MM.1S (cell line): Measurements from ENCODE around the gene ALG2.

ENCODE experiments used
- DNase-seq: peaks from one replicate; pipeline ENCODE4 v3.0.0-alpha.2; 2015
- H2AFZ ChIP-seq: fragments of 300-600 bp; sonication (generic); 2 replicates; pipeline ENCODE4 v1.6.0; 2016; ENCODE audit warnings: antibody characterized with exemption, low read length
- H3F3A ChIP-seq: fragments of 300-600 bp; sonication (generic); 2 replicates; pipeline ENCODE4 v1.6.1; 2016; ENCODE audit warnings: mild to moderate bottlenecking, antibody characterized with exemption, low read length, moderate library complexity, mixed read lengths; ENCODE audit not compliant: insufficient read depth
- H3K27ac ChIP-seq: fragments of 300-600 bp; sonication (generic); 2 replicates; pipeline ENCODE4 v1.5.1; 2016; ENCODE audit warnings: mild to moderate bottlenecking, low read length
- H3K27me3 ChIP-seq: fragments of 300-600 bp; sonication (generic); replicated peaks from 2 replicates; pipeline ENCODE4 v1.6.0; 2016; ENCODE audit warnings: low read length; ENCODE audit not compliant: insufficient read depth
- H3K36me3 ChIP-seq: fragments of 300-600 bp; sonication (generic); replicated peaks from 2 replicates; pipeline ENCODE4 v1.6.1; 2016; ENCODE audit warnings: mild to moderate bottlenecking, low read length, mixed read lengths; ENCODE audit not compliant: insufficient read depth
- H3K4me1 ChIP-seq: fragments of 300-600 bp; sonication (generic); 2 replicates; pipeline ENCODE4 v1.6.1; 2016; ENCODE audit warnings: low read length, mixed read lengths
- H3K4me2 ChIP-seq: fragments of 300-600 bp; sonication (generic); 2 replicates; pipeline ENCODE4 v1.6.0; 2016; ENCODE audit warnings: low read depth, low read length
- H3K4me3 ChIP-seq: fragments of 300-600 bp; sonication (generic); 2 replicates; pipeline ENCODE4 v1.5.1; 2016; ENCODE audit warnings: low read length, mixed read lengths
- H3K79me2 ChIP-seq: fragments of 300-600 bp; sonication (generic); 2 replicates; pipeline ENCODE4 v1.6.1; 2016; ENCODE audit warnings: mixed run types, low read length, mixed read lengths
- H3K9ac ChIP-seq: fragments of 300-600 bp; sonication (generic); 2 replicates; pipeline ENCODE4 v1.6.1; 2016; ENCODE audit warnings: low read length, mixed read lengths
- H3K9me2 ChIP-seq: fragments of 300-600 bp; sonication (generic); replicated peaks from 2 replicates; pipeline ENCODE4 v1.6.1; 2016; ENCODE audit warnings: mild to moderate bottlenecking, low read length, mixed read lengths; ENCODE audit not compliant: insufficient read depth
- H3K9me3 ChIP-seq: fragments of 300-600 bp; sonication (generic); replicated peaks from 2 replicates; pipeline ENCODE4 v1.6.1; 2016; ENCODE audit warnings: mild to moderate bottlenecking, low read length, mixed read lengths; ENCODE audit not compliant: insufficient read depth
- H4K20me1 ChIP-seq: fragments of 300-600 bp; sonication (generic); 2 replicates; pipeline ENCODE4 v1.6.1; 2016; ENCODE audit warnings: mild to moderate bottlenecking, low read length, moderate library complexity, mixed read lengths; ENCODE audit not compliant: insufficient read depth
- CTCF ChIP-seq: fragments of 300-600 bp; sonication (generic); IDR thresholded peaks from 2 replicates; pipeline ENCODE4 v1.5.1; 2016; ENCODE audit warnings: antibody characterized with exemption, low read length, mixed read lengths
- EZH2 ChIP-seq: fragments of 300-600 bp; sonication (generic); optimal IDR thresholded peaks from 2 replicates; pipeline ENCODE3; 2017; ENCODE audit warnings: low read depth, mild to moderate bottlenecking, antibody characterized with exemption, low read length, mixed read lengths
- EZH2phosphoT487 ChIP-seq: fragments of 300-600 bp; sonication (generic); IDR thresholded peaks from 2 replicates; pipeline ENCODE4 v1.6.1; 2018; ENCODE audit warnings: antibody characterized with exemption, low read length

Gene ALG2

DNA sequence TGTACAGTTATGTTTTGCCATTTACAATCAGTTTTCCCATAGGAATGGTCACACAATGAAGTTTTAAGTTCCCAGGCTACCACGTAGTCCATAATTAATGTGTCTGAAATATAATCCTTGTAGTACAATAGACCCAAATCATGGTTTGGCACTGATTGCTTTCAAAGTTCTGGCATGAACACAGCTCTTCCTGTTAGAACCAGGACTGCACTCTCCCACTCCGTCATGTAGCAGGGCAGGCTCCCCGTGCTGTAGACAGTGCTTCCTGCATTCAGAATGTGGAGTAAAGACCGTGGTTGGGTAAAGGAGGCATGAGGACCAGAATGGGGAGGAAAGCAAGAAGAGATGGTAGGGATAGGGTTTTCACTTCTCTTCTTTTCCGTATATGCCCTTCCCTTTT, 4.3 kb upstream of the ALG2 start:
- H3K9ac ChIP-seq = no peak overlapping the region
- H3K9me2 ChIP-seq = no peaks in the 10 kb centered on the region
- DNase-seq = no peak
- H3K4me1 ChIP-seq = peaks cover 8% of the 10 kb centered on the region
- H3K9me3 ChIP-seq = no peaks in the 10 kb centered on the region
- H3F3A ChIP-seq = no peaks in the 10 kb centered on the region
- peaks cover 4% of the 10 kb centered on the region; the same call in 1 of the 2 replicates for H4K20me1 ChIP-seq
- peaks cover 86% of the 10 kb centered on the region for H3K79me2 ChIP-seq
- H3K27ac ChIP-seq = no peak overlapping the region
- no peak for TF ChIP-seq EZH2
- no peak overlapping the region for H2AFZ ChIP-seq
- no peak overlapping the region for H3K4me2 ChIP-seq
- H3K4me3 ChIP-seq = no peak overlapping the region
- peaks cover 5% of the 10 kb centered on the region; the same call in 1 of the 2 replicates for H3K36me3 ChIP-seq
- no peaks in the 10 kb centered on the region for H3K27me3 ChIP-seq

DNA sequence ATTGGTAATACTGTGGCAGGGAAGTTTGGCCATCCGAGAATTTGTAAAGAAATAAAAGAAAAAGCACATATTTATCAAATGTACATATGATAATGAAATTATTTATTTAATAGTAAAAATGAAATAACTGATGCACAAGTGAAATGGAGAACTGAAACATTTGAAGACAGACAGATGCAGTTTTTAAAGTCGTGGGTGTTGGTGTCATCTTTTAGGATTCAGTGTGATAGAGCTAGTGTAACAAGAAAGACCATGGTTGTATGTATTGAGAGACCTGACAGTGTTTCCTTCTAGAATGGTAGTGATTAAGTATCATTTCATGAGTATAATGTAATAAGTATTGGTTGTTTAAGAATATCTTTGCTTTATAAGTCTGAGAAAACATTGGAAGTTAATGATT, 2.7 kb upstream of the ALG2 start:
- no peak for TF ChIP-seq EZH2phosphoT487
- H3K9ac ChIP-seq = no peak overlapping the region
- H3F3A ChIP-seq = no peaks in the 10 kb centered on the region
- no peak overlapping the region for H2AFZ ChIP-seq
- H3K9me2 ChIP-seq = no peaks in the 10 kb centered on the region
- H3K36me3 ChIP-seq = no peaks in the 10 kb centered on the region; the same call in 1 of the 2 replicates
- H3K79me2 ChIP-seq = peaks cover 94% of the 10 kb centered on the region
- no peak for DNase-seq
- H3K9me3 ChIP-seq = no peaks in the 10 kb centered on the region
- no peak overlapping the region for H3K27ac ChIP-seq
- peaks cover 11% of the 10 kb centered on the region for H4K20me1 ChIP-seq
- H3K4me2 ChIP-seq = peak overlapping the region; percentile 93; the same call in 1 of the 2 replicates
- peaks cover 15% of the 10 kb centered on the region for H3K4me1 ChIP-seq
- no peak overlapping the region for H3K4me3 ChIP-seq
- no peaks in the 10 kb centered on the region for H3K27me3 ChIP-seq

DNA sequence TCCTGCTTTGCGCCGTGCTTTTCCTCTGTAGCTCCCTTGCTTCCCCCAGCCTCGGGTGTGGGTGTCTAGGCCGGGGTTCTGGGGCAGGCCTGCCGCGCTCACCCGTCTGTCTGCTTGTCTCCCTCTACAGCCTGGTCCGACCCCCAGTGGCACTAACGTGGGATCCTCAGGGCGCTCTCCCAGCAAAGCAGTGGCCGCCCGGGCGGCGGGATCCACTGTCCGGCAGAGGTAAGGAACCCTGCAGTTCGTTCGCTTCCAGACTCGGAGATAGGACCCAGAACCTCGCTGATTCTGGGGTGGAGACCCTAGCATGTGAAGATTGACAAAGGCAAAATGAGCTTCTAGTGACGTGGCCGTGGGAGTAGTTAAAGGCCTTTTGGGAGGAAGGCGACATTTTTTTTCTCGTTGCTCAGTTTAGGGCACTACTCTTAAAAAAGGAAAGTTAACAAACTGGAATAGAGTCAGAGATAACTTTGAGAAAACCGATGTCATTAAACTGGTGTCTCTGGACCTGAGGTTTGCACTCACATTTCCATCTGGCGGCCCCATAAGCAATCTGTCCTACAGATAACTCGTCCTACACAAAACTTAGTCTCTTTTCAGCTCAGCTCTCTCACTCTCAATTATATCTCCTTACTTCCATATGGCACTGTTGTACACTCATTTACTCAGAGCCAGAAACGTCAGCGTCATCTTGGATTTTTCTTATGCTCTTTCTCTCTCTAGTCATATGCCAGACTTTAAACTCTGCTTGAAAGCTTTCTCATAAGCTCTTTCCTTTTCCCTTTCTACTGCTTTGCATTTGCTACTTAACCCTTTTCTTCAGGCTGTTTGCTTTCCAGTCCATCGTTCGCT, 901 bp upstream of the ALG2 start:
- Histone ChIP-seq H3K27me3 (no peaks in the 10 kb centered on the region), H3K79me2 (peaks cover 96% of the 10 kb centered on the region), H3K9me2 (no peaks in the 10 kb centered on the region), H4K20me1 (peaks cover 23% of the 10 kb centered on the region), H3K4me1 (peaks cover 15% of the 10 kb centered on the region), H2AFZ (peak overlapping the region; percentile 37; the same call in 1 of the 2 replicates), H3F3A (no peaks in the 10 kb centered on the region), H3K36me3 (peaks cover 8% of the 10 kb centered on the region), H3K4me2 (peak overlapping the region; percentile 93), H3K27ac (peak overlapping the region; percentile 95), H3K4me3 (peak overlapping the region; percentile 98), H3K9ac (peak overlapping the region; percentile 100), H3K9me3 (no peaks in the 10 kb centered on the region)
- DNase-seq = no peak
- TF ChIP-seq EZH2phosphoT487 (no peak), CTCF (no peak), EZH2 (no peak)

DNA sequence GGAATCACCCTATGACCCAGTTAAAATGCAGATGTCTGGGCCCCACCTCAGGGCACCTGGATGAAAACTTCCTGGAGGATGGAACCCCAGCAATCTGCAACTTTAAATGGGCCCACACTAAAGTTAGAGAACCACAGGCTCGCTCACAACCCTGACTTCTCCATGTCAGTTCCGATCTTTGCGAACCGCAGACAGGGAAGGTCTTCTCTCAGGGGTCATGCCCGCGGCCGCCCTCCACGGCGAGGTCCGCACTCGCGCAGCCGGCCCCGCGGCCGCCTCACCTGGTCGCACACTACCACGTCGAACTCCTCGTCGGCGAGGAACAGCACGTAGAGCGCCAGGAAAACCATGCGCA, 499 bp downstream of the ALG2 start:
- H3K27me3 ChIP-seq = no peaks in the 10 kb centered on the region
- peaks cover 15% of the 10 kb centered on the region for H3K4me1 ChIP-seq
- no peak for DNase-seq
- TF ChIP-seq CTCF = no peak
- no peak for TF ChIP-seq EZH2
- no peak for TF ChIP-seq EZH2phosphoT487
- H3K27ac ChIP-seq = peak overlapping the region; percentile 95
- no peaks in the 10 kb centered on the region for H3K9me2 ChIP-seq
- peak overlapping the region; percentile 71 for H2AFZ ChIP-seq
- H3F3A ChIP-seq = no peaks in the 10 kb centered on the region
- H3K79me2 ChIP-seq = peaks cover 99% of the 10 kb centered on the region
- peak overlapping the region; percentile 100 for H3K9ac ChIP-seq
- peaks cover 23% of the 10 kb centered on the region for H4K20me1 ChIP-seq
- peak overlapping the region; percentile 85 for H3K4me2 ChIP-seq
- H3K36me3 ChIP-seq = peaks cover 8% of the 10 kb centered on the region
- peak overlapping the region; percentile 98 for H3K4me3 ChIP-seq
- H3K9me3 ChIP-seq = no peaks in the 10 kb centered on the region
